ENCODE measurements around the gene CHRDL2.
A peak's percentile ranks its signal among the peaks of the same experiment; 100 is the strongest.

Gene CHRDL2

DNA sequence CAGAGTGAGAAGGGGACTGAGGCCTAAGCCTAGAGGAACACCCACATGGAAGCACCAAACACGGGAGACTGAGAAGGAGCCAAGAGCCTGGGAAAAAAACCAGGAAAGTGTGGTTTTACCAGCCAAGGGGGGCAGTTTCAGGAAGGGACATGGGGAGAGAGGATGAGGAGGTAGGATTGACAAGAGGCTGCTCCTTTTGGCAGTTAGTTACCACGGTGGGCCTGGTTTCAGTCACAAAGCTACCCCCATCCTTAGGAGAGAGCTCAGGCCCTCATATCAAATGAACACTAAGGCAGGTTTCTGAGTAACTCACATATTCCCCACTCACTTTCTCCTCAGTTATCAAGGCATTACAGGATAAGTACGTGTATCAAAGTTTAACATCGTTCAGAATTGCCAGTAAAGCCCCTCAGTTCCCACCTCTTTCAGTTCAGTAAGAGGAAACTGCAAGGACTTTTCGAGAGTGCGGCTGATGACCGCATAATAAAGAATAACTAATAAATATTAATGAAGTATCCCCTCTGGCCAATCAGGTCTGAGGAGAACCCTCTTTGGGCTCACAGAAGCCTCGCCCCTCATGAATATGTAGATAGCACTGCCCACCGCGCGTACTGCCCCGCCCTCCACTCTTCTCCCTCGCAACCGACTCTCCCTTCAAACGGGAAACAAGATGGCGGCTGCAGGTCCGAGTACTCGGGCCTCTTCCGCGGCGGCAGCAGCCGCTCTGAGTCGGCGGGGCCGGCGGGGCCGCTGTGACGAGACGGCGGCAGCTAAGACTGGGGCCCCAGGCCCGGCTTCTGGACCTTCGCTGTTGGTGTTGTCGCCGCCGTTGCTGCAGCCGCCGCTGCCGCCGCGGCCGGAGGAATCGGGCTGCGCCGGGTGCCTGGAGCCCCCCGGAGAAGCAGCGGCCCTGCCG, 17.2 kb upstream of the CHRDL2 start, which contains the start of gene RNF169:
TSS of gene RNF169 (plus strand) at position 639 of the 916 bp plus-strand sequence. CDS start at position 671, 32 bp downstream.
- DNase-seq = peak; percentile 77

GRCh38 chr11:74746868-74747267, 15.6 kb upstream of the CHRDL2 start:
- DNase-seq = no peak

GRCh38 chr11:74744277-74744676, 13.1 kb upstream of the CHRDL2 start:
- DNase-seq = no peak

DNA sequence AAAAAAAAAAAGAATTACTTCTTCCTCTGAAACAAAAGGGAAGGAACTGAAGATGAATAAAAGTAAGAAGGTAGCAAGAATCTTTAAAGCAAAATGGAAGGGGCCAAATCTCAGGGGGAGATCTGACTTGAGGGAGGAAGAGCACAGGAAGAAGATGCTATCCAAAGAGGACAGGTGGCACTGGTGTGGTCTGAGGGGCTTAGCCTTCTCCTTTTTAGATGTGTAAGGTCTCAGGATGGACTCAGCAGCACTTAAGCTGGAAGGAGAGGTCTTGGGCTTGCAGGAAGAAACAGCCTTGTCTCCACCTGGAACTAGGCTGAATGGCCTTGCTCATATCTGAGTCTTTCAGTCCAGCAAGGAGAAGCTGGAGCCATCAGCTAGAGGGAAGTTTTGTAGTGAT, 12.4 kb upstream of the CHRDL2 start:
- no peak for DNase-seq

- no peak for DNase-seq
Observed at GRCh38 chr11:74742070-74742469, 10.8 kb upstream of the CHRDL2 start.

DNA sequence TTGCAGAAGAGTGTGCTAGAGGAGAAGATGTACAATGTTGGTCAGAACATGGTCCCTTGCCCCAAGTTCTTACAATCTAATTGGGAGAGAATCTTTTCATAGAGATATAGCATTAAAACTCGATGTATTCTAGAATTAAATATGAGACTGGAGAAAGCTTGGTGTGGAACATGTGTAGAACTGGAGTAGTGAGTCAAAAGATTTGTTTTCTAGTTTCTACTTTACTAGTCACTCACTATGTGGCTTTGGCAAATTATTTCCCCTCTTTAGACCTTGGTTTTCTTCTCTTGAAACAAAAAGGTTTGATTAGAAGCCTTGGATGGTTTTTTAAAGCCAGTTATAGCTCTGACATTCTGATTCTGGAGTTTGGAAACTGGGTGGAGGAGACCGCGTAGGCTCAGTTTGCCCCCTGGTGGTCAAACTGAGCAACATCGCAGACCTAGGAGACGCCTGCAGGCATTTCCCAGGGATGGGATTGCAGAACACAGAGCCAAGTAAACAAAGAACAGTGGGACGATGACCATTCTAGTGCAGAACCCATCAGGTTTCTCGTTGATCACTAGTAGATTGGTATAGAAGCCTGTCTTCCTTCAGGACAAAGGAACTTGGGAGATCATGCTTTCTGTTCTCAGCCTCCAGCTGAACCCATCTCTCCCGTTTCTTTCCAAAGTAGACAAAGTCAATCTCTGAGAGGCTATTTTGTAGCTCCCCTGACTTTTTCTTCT, 8.5 kb upstream of the CHRDL2 start:
- DNase-seq = peak; percentile 4

DNA sequence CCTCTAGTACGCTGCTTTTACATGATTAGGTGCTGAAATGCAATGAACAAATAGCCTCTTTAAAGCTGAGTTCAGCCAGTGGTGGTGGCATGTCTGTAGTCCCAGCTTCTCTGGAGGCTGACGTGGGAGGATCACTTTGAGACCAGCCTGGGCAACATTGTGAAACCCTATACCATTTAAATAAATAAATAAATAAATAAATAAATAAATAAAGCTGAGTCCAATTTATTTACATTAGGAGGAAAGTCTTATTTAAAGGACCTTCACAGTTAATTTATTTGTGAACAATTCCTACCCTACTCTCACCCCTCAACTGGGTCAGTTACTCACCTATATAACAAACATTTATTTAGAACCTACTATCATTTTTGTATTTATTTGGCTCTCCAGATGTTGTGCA, 4.8 kb upstream of the CHRDL2 start:
- no peak for DNase-seq

- no peak for DNase-seq
Observed at GRCh38 chr11:74735365-74735928, 4.2 kb upstream of the CHRDL2 start.

GRCh38 chr11:74734559-74734925, 3.3 kb upstream of the CHRDL2 start:
- DNase-seq = no peak

- no peak for DNase-seq
Observed at GRCh38 chr11:74730571-74731260, 510 bp downstream of the CHRDL2 start.

- no peak for DNase-seq
Observed at GRCh38 chr11:74729397-74729796, 1.8 kb downstream of the CHRDL2 start.

DNA sequence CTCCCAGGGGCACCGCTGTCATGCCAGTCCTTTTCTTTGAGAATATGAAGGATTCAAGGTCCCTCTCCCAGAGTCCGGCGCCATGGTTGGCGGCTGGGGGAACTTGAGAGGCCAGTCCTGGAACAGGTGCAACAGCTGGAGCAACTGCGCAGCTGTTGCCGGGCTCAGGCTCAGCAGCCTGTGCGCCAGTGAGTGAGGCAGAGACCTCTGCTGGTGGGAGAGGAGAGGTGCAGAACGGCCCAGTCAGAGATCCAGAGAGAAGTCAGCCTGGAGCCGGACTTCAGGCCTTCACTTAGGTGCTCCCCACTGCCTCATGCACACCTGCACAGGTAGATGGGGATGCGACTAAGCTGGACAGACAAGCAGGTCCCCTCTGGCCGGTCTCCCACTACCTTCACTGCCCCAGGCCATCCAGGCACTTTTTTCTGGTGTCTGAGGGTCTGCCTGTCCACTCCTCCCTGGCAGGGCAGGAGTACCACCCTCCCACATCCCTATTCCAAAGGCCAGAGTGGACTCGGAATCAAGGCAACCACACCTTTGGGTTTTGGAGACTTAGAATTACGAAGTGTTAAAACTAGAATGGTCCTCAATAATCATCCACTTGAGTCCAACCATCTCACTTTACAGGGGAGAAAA, 4.6 kb downstream of the CHRDL2 start:
- peak; percentile 13 for DNase-seq

- DNase-seq = no peak
Observed at GRCh38 chr11:74725701-74726100, 5.5 kb downstream of the CHRDL2 start.

- no peak for DNase-seq
Observed at GRCh38 chr11:74723511-74723910, 7.7 kb downstream of the CHRDL2 start.

DNA sequence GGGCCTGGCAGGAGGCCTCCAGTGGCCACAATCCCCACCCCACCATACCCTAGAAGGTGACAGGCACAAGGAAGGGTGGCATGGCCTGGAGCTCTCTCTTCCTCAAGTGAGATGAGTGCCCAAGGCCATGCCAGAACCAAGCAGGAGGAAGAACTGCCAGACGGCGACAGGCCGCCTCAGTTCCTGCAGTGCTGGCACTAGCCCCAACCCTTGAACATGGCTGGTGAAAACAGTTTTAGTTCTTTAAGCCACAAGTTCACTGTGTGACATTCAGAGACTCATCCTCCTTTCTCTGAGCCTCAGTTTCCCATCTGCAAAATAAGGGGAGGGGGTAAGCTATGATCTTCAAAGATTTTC, 9.8 kb downstream of the CHRDL2 start:
- DNase-seq = no peak

DNA sequence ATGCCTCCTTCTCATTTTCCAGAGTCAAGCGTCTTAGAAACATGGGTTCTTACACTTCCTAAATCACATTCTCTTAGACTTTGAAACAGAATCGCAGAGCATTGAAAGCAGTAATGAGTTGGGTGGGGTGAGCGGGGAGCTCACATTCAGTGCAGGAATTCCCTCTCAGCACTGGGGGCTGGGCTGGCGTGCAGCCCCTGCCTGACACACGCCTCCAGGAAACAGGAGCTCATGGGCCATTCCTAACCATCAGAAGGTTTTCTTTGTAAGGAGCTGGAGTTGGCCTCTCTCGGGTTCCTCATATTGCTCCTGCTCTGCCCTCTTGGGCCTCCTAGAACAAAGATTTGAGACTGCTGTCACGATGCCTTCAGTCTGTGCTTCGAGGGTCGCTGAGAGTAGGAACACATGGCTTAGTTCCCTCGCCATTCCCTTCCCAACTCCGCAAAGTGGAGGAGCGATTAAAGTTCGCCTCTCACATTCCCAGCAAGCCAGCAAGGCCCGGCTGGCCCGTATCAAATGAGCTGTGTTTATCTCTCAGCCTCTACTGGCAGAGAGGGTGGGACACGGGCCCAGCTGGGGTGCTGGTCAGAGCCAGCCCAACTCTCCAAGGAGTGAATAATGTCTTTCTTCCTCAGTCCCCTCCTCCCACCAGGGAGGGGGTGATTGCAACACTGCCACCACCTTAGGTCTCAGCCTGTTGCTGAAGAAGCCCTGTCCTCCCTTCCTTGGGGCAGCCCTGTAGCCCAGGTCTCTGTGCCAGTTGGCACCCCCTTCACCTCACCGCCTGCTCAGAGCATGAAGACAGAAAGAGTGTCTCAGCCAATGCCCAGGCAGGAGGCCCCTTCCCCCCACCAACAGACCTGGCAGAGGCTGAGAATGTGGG, 10.4 kb downstream of the CHRDL2 start:
- DNase-seq = no peak

GRCh38 chr11:74719011-74719410, 12.2 kb downstream of the CHRDL2 start:
- no peak for DNase-seq

DNA sequence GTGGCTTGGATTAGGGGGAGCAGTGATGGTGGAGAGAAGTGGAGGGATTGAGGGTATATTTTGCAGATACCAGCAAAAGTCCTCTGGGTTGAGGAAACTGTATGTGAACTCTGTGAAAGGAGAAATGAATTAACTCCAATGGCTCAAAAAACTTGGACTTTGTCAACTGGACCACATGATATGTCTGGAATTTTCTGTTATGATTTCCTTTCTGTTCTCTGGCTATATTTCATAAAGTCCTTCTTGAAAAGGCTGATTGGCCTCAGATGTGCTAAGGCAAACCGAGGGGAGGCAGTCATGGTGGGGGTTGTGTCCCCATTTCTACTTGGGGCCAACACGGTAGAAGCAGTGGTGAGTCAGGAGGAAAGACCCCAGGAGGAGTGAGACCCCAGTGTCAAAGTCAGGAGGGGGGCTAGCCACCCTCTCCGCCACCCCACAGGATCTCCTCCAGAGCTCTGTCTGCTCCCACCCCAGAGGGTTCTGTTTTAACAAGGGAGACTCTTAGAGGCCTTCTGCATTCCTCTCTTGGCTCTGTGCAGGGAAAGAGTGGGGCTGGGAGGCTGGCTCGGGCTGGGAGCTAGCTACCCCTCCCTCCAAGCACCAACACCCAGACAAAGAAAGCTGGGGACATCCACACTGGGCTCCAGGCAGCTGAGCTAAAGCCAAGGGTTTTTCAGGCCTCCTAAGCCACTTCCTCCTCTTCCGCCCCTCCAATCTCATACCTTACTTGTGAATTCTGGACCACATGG, 13.8 kb downstream of the CHRDL2 start:
- no peak for DNase-seq

- DNase-seq = no peak
Observed at GRCh38 chr11:74714904-74715303, 16.3 kb downstream of the CHRDL2 start.

- no peak for DNase-seq
Observed at GRCh38 chr11:74713686-74714085, 17.5 kb downstream of the CHRDL2 start.

Measured in effector CD8-positive, alpha-beta T cell (primary cell).